Gastrocnemius medialis (tissue), 4 donors: ENCODE results near the gene XPNPEP1.

Source experiments
- POLR2A ChIP-seq, 2 donors: fragments of 450-650 bp; IDR thresholded peaks; one replicate each; pipeline ENCODE4 v1.6.1; 2017; ENCODE audit warnings: antibody characterized with exemption in 2 of 2, mild to moderate bottlenecking in 2 of 2, moderate library complexity in 2 of 2
- TF ChIP-seq, protein P1 (sequence below), 5 experiments: fragments of 450-650 bp in 3 of 5; fragments of 200-600 bp in 2 of 5; sonication (generic) in 2 of 5; IDR thresholded peaks in 4 of 5; conservative IDR thresholded peaks in 1 of 5; 1 replicate in 4 of 5; 2 replicates in 1 of 5; pipeline ENCODE4 v1.5.1; 2016 to 2019; ENCODE audit warnings: antibody characterized with exemption in 5 of 5, mild to moderate bottlenecking in 3 of 5, moderate library complexity in 3 of 5

DNA sequence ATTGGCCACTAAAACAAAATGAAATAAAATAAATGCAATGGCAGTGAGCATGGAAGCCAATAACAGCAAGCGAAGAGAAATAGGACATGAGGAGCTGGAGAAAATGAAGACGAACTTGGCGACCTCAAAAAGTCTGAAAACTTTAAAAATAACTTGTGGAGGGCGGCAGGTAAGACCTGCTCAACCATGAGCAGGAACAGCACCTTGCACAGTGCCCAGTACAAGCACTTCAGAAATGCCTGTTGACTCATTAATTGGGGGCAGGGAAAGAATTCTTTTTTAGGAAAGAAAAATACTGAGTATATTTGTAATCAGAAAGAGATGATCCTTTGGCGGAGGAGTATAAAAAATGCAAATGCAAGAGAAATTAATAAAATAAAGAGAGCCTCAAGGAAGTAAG is 78.0 kb downstream of the XPNPEP1 start:
- TF ChIP-seq POLR2A (IDR thresholded peaks at IDR 0.05), result no peak
- TF ChIP-seq, protein P1, sequence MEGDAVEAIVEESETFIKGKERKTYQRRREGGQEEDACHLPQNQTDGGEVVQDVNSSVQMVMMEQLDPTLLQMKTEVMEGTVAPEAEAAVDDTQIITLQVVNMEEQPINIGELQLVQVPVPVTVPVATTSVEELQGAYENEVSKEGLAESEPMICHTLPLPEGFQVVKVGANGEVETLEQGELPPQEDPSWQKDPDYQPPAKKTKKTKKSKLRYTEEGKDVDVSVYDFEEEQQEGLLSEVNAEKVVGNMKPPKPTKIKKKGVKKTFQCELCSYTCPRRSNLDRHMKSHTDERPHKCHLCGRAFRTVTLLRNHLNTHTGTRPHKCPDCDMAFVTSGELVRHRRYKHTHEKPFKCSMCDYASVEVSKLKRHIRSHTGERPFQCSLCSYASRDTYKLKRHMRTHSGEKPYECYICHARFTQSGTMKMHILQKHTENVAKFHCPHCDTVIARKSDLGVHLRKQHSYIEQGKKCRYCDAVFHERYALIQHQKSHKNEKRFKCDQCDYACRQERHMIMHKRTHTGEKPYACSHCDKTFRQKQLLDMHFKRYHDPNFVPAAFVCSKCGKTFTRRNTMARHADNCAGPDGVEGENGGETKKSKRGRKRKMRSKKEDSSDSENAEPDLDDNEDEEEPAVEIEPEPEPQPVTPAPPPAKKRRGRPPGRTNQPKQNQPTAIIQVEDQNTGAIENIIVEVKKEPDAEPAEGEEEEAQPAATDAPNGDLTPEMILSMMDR (IDR thresholded peaks at IDR 0.05 in 4 of 5, conservative IDR thresholded peaks at IDR 0.05 in 1 of 5), result no peak
